CD14-positive monocyte (primary cell): ENCODE data around the gene EVA1C. TPM values are rescaled to one million over a fixed set of nuclear protein-coding genes. Genes with fewer than 3 reads are reported as not detected.

Experiments used
- DNase-seq, 3 donors: peaks; one replicate each; pipeline ENCODE4 v3.0.0-alpha.2; 2011 to 2022
- H2AFZ ChIP-seq: 2 replicates; pipeline ENCODE4 v1.6.0; 2012; ENCODE audit warnings: mild to moderate bottlenecking, low read depth, low read length, inconsistent platforms; ENCODE audit not compliant: insufficient read depth, poor library complexity, severe bottlenecking
- H3K27ac ChIP-seq, 2 donors: 1 replicate in 1 of 2; 2 replicates in 1 of 2; pipeline ENCODE4 v1.5.1; 2012 to 2013; ENCODE audit warnings: low read length in 2 of 2, control low read depth in 1 of 2, inconsistent platforms in 1 of 2, low read depth in 1 of 2, mild to moderate bottlenecking in 1 of 2
- H3K27me3 ChIP-seq, 2 donors: one replicate each; pipeline versions ENCODE4 v1.6.0 to v1.6.1; 2011 to 2013; ENCODE audit warnings: low read length in 2 of 2; ENCODE audit not compliant: control insufficient read depth in 2 of 2, insufficient read depth in 2 of 2
- H3K36me3 ChIP-seq, 2 donors: replicated peaks in 1 of 2; 1 replicate in 1 of 2; 2 replicates in 1 of 2; pipeline versions ENCODE4 v1.5.1 to v1.6.1; 2012 to 2013; ENCODE audit warnings: low read length in 2 of 2, control low read depth in 1 of 2, inconsistent platforms in 1 of 2, mild to moderate bottlenecking in 1 of 2; ENCODE audit not compliant: insufficient read depth in 2 of 2, control insufficient read depth in 1 of 2
- H3K4me1 ChIP-seq, 2 donors: 1 replicate in 1 of 2; 2 replicates in 1 of 2; pipeline versions ENCODE4 v1.5.1 to v1.6.1; 2012 to 2013; ENCODE audit warnings: low read length in 2 of 2, control low read depth in 1 of 2, inconsistent platforms in 1 of 2, mild to moderate bottlenecking in 1 of 2, moderate library complexity in 1 of 2; ENCODE audit not compliant: insufficient read depth in 2 of 2, control insufficient read depth in 1 of 2
- H3K4me2 ChIP-seq: replicated peaks from 2 replicates; pipeline ENCODE3; 2012; ENCODE audit warnings: low read length, moderate library complexity, mild to moderate bottlenecking; ENCODE audit not compliant: poor library complexity, severe bottlenecking; ENCODE audit errors: extremely low read depth
- H3K4me3 ChIP-seq, 3 experiments: fragments of 200-600 bp in 1 of 3; sonication (generic) in 1 of 3; replicated peaks in 1 of 3; 1 replicate in 2 of 3; 2 replicates in 1 of 3; pipeline ENCODE4 v1.5.1; 2011 to 2013; ENCODE audit warnings: low read length in 3 of 3, mild to moderate bottlenecking in 3 of 3, control low read depth in 2 of 3, low read depth in 2 of 3, inconsistent platforms in 1 of 3, moderate library complexity in 1 of 3
- H3K79me2 ChIP-seq: 2 replicates; pipeline ENCODE4 v1.6.0; 2012; ENCODE audit warnings: mild to moderate bottlenecking, control low read depth, inconsistent platforms, low read length, moderate library complexity; ENCODE audit not compliant: insufficient read depth
- H3K9ac ChIP-seq: 2 replicates; pipeline ENCODE4 v1.6.0; 2017; ENCODE audit warnings: low read length, mild to moderate bottlenecking; ENCODE audit not compliant: insufficient read depth, poor library complexity, severe bottlenecking
- H3K9me3 ChIP-seq, 2 donors: replicated peaks in 1 of 2; 1 replicate in 1 of 2; 2 replicates in 1 of 2; pipeline versions ENCODE4 v1.5.1 to v1.6.1; 2012 to 2013; ENCODE audit warnings: low read length in 2 of 2, control low read depth in 1 of 2; ENCODE audit not compliant: control insufficient read depth in 1 of 2, insufficient read depth in 1 of 2
- H4K20me1 ChIP-seq: 2 replicates; pipeline ENCODE4 v1.6.0; 2012; ENCODE audit warnings: mild to moderate bottlenecking, low read length, control low read depth, moderate library complexity; ENCODE audit not compliant: insufficient read depth
- H3K27ac Mint-ChIP-seq, 7 donors: one replicate each; pipeline ENCODE4 v1.8.0; 2020; ENCODE audit warnings: mild to moderate bottlenecking in 7 of 7, mixed read lengths in 7 of 7, moderate library complexity in 6 of 7, inconsistent platforms in 2 of 7
- H3K27me3 Mint-ChIP-seq, 3 donors: one replicate each; pipeline ENCODE4 v1.8.0; 2021 to 2022; ENCODE audit warnings: low read depth in 3 of 3, mild to moderate bottlenecking in 3 of 3, mixed read lengths in 3 of 3, moderate library complexity in 3 of 3, inconsistent platforms in 1 of 3
- H3K36me3 Mint-ChIP-seq, 2 donors: one replicate each; pipeline ENCODE4 v1.8.0; 2020; ENCODE audit warnings: mixed read lengths in 2 of 2, inconsistent platforms in 1 of 2, mild to moderate bottlenecking in 1 of 2
- H3K4me1 Mint-ChIP-seq: one replicate; pipeline ENCODE4 v1.8.0; 2020; ENCODE audit warnings: mild to moderate bottlenecking, mixed read lengths
- H3K4me3 Mint-ChIP-seq, 2 donors: one replicate each; pipeline ENCODE4 v1.8.0; 2020; ENCODE audit warnings: mild to moderate bottlenecking in 2 of 2, mixed read lengths in 2 of 2, moderate library complexity in 1 of 2
- H3K9me3 Mint-ChIP-seq, 7 donors: one replicate each; pipeline ENCODE4 v1.8.0; 2020 to 2022; ENCODE audit warnings: mixed read lengths in 7 of 7, mild to moderate bottlenecking in 6 of 7, moderate library complexity in 6 of 7, inconsistent platforms in 2 of 7
- WGBS: methylation state at CpG from one replicate; pipeline ENCODE4 v1.1.5; 2013; ENCODE audit warnings: missing lambda C conversion rate; ENCODE audit not compliant: insufficient coverage; 5-methylcytosine and 5-hydroxymethylcytosine counted together
- intact Hi-C, 2 donors: fragments of 100-400 bp; cut with micrococcal nuclease; formaldehyde crosslinking; loops; one replicate each; pipeline versions ENCODE4 v1.15.0 to v1.15.1; 2023
- polyA plus RNA-seq, 3 donors: library from polyadenylated mRNA; depleted of rRNA in 1 of 3; unstranded in 2 of 3; stranded (reverse) in 1 of 3; fragments of 300-500 nt in 2 of 3; fragments of >200 nt in 1 of 3; fragmentation: Illumina TruSeq in 2 of 3; gene quantifications; 1 replicate in 2 of 3; 2 replicates in 1 of 3; pipeline ENCODE4 v1.2.3, GENCODE V29; 2012 to 2021
- TF ChIP-seq, protein P1 (sequence below): fragments of 200-600 bp; IDR thresholded peaks from one replicate; pipeline ENCODE4 v1.8.0; 2022; ENCODE audit warnings: antibody characterized with exemption, mild to moderate bottlenecking

The EVA1C gene
- polyA plus RNA-seq, 3 donors: 0.37 to 0.73 (median 0.63) TPM

- Mint-ChIP-seq H3K9me3 (peaks cover 0 to 3% (median 0%) of the 10 kb centered on the region in 7 donors), H3K36me3 (no peaks in the 10 kb centered on the region), H3K27ac (no peak overlapping the region), H3K4me3 (no peak overlapping the region), H3K4me1 (no peaks in the 10 kb centered on the region), H3K27me3 (peaks cover 0 to 6% (median 5%) of the 10 kb centered on the region in 3 donors)
- no peak for DNase-seq
- 43% methylated on average over 6 of the region's 8 CpGs for whole genome bisulfite sequencing
- Histone ChIP-seq H3K79me2 (no peaks in the 10 kb centered on the region), H3K9ac (no peak overlapping the region), H3K27ac (no peak overlapping the region), H3K4me2 (no peak overlapping the region), H3K36me3 (no peaks in the 10 kb centered on the region), H4K20me1 (no peaks in the 10 kb centered on the region), H2AFZ (no peak overlapping the region), H3K4me1 (no peaks in the 10 kb centered on the region), H3K4me3 (no peak overlapping the region), H3K27me3 (no peaks in the 10 kb centered on the region), H3K9me3 (no peaks in the 10 kb centered on the region)
- intact Hi-C loops: no loop called here
- TF ChIP-seq, protein P1, sequence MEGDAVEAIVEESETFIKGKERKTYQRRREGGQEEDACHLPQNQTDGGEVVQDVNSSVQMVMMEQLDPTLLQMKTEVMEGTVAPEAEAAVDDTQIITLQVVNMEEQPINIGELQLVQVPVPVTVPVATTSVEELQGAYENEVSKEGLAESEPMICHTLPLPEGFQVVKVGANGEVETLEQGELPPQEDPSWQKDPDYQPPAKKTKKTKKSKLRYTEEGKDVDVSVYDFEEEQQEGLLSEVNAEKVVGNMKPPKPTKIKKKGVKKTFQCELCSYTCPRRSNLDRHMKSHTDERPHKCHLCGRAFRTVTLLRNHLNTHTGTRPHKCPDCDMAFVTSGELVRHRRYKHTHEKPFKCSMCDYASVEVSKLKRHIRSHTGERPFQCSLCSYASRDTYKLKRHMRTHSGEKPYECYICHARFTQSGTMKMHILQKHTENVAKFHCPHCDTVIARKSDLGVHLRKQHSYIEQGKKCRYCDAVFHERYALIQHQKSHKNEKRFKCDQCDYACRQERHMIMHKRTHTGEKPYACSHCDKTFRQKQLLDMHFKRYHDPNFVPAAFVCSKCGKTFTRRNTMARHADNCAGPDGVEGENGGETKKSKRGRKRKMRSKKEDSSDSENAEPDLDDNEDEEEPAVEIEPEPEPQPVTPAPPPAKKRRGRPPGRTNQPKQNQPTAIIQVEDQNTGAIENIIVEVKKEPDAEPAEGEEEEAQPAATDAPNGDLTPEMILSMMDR: no peak
These were observed 136.5 kb downstream of the EVA1C start for GRCh38 chr21:32548978-32549377.

GRCh38 chr21:32549440-32549839 is 136.9 kb downstream of the EVA1C start:
- no peak overlapping the region for H3K4me2 ChIP-seq
- H3K4me3 ChIP-seq: no peak overlapping the region
- no peak overlapping the region for H3K27ac Mint-ChIP-seq
- H3K9me3 ChIP-seq: no peaks in the 10 kb centered on the region
- intact Hi-C loops: no loop called here
- H4K20me1 ChIP-seq: no peaks in the 10 kb centered on the region
- no peak for DNase-seq
- H3K27me3 ChIP-seq: no peaks in the 10 kb centered on the region
- H3K4me3 Mint-ChIP-seq: no peak overlapping the region
- H3K27ac ChIP-seq: no peak overlapping the region
- H3K79me2 ChIP-seq: no peaks in the 10 kb centered on the region
- no peaks in the 10 kb centered on the region for H3K4me1 ChIP-seq
- no peak overlapping the region for H3K9ac ChIP-seq
- H2AFZ ChIP-seq: no peak overlapping the region
- TF ChIP-seq, protein P1: no peak
- no CpG with 5 or more reads among the region's 1 CpG for WGBS
- H3K36me3 ChIP-seq: no peaks in the 10 kb centered on the region
- H3K9me3 Mint-ChIP-seq: peaks cover 0 to 3% (median 0%) of the 10 kb centered on the region in 7 donors
- H3K36me3 Mint-ChIP-seq: no peaks in the 10 kb centered on the region
- peaks cover 0 to 6% (median 5%) of the 10 kb centered on the region in 3 donors for H3K27me3 Mint-ChIP-seq
- H3K4me1 Mint-ChIP-seq: no peaks in the 10 kb centered on the region
